GM12874 (cell line): Measurements from ENCODE around the gene LSM7.

Source experiments
- CTCF ChIP-seq: IDR thresholded peaks from 2 replicates; pipeline ENCODE4 v1.5.1; 2011; ENCODE audit warnings: low read depth, mild to moderate bottlenecking, control low read depth, low read length, moderate library complexity; ENCODE audit not compliant: insufficient read depth

LSM7 gene

DNA sequence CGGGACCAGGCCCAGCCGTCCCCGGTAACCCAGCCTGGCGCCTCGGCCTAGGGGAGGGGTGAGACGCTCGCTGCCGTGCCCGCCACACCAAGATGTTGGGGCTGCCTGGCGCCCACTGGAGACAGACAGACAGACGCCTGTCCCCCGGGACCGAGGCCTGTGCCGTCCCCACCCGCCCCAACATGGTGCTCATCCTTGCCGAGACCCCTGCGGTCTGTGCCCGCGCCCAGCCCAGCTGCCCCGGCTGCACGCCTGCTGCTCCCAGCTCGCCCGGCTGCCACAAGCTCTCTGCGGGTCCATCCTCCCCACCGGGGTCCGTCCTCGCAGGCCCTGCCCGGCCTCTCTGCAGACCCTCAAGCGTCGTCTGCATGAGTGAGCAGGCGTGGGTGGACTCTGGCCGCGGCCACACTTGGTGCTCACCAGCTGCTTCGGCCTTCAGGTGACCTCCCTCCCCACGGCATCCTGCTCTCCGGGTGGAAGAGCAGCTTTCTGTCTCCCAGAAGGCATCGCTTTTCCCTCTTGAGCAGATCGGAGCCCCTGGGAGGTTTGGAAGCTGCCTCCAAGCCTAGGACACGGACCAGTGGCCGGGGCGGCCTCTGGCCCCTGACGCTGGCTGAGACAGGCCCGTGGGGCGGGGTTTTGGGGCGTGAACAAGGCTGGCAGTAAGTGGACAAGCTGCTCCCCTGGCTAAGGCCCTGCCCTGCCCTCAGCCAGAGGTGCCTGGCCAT is 24.9 kb upstream of the LSM7 start:
- no peak for TF ChIP-seq CTCF

DNA sequence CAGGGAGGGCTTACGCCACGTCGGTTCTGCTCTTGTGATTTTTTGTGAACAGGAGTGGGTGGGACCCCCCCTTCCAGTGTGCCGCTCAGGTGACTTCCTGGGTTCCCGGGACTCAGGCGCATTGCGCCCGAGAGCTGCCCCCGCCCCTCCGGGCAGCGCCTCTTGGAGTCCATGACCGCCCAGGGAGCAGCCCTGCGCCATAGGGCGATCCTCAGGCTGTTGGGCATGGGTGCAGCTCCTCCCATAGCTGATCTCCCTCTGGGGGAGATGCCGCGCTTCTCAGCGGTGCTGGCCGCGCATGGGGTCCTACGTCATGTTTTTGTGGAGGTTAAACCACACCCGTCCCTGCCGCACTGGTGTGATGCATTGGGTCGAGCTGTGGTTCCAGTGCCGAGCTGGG is 23.7 kb upstream of the LSM7 start:
- TF ChIP-seq CTCF: no peak

- TF ChIP-seq CTCF: no peak
Measured at GRCh38 chr19:2351591-2351990, 23.2 kb upstream of the LSM7 start.

DNA sequence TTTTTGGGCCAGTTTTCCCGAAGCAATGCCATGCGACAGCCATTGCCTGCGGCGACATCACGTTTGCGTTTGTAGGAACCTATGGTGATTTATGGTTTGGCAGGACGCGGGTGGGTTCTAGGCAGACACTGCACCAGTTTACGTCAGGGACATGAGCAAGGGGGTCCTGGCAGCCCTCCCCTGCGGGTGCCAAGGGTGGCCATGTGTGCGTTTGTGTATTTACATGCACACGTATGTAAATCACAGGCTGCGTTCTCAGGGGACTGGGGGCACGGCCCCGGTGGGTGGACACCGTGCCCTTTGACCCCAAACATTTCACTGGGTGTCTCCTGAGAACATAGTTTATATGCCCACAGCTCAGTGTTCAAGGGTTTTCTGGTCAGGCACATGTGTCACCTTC is 22.3 kb upstream of the LSM7 start:
- TF ChIP-seq CTCF: no peak

GRCh38 chr19:2345794-2346663 is 17.6 kb upstream of the LSM7 start:
- TF ChIP-seq CTCF: no peak

DNA sequence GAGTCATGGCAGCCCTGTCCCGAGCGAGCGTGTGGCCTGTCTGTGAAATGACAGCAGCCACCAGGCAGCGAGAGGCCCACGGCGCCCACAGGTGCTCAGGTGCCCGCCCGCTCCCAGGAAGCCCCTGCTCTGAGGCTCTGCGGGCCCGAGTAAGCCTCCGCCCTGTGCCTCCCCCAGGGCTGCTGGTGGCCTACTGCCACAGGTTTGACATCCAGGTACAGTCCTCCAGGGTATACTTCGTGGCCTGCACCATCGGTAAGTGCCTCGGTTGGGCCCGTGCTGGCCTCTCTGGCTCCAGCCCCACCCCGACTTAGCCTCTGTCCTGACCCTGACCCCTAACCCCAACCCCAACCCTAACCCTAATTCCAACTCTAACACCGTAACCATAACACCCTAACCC is 16.7 kb upstream of the LSM7 start:
- TF ChIP-seq CTCF: no peak

DNA sequence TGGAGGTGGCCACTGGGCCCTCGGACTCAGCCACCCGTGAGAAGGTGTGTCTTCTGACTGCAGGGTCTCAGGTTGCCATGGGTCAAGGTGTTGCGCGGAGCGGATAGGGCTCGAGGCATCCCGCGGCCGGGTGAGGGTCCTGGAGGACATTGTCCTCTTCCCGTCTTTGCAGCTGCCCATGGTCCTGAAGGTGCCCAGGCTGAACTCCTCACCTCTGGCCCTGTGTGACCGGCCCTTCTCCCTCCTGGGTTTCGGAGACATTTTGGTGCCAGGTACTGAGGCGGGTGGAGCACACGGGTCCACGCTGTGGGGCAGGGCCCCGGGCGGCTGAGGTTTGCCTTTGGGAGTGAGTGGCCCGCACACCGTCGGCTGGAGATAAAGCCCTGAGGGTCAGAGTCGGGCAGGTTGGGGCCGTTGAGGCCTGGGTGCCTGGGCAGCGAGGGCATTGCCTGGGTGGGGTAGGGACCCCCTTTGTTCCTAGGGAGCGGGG is 16.0 kb upstream of the LSM7 start:
- TF ChIP-seq CTCF: no peak
